K562 (cell line): ENCODE results near the gene MDC1. TPM values are rescaled to one million over a fixed set of nuclear protein-coding genes. Genes with fewer than 3 reads are reported as not detected.
A peak's percentile ranks its signal among the peaks of the same experiment; 100 is the strongest.

ENCODE experiments used
- HDAC6 ChIP-seq: IDR thresholded peaks from 2 replicates; pipeline ENCODE4 v1.6.1; 2012; ENCODE audit warnings: low read depth, mild to moderate bottlenecking, control low read depth, inconsistent platforms, low read length, moderate library complexity
- HEY1 ChIP-seq: fragments of 250-450 bp; sonication (Bioruptor Pico); IDR thresholded peaks from 2 replicates; pipeline ENCODE4 v1.5.0; 2020; ENCODE audit warnings: mild to moderate bottlenecking, moderate library complexity, borderline replicate concordance
- HOXB6 ChIP-seq: fragments of 250-450 bp; sonication (Bioruptor Pico); IDR thresholded peaks from 2 replicates; pipeline ENCODE4 v1.5.1; 2022; ENCODE audit warnings: mild to moderate bottlenecking, borderline replicate concordance
- HSF4 ChIP-seq: fragments of 250-450 bp; sonication (Bioruptor Pico); IDR thresholded peaks from 2 replicates; pipeline ENCODE4 v2.1.2; 2022; ENCODE audit warnings: mild to moderate bottlenecking, moderate library complexity, borderline replicate concordance
- IRF2 ChIP-seq: sonication (generic); formaldehyde crosslinking; IDR thresholded peaks from 2 replicates; pipeline ENCODE4 v1.8.1; 2022; ENCODE audit warnings: mild to moderate bottlenecking, missing genetic modification reagents
- KLF16 ChIP-seq: IDR thresholded peaks from 2 replicates; pipeline ENCODE4 v1.6.1; 2016; ENCODE audit warnings: antibody characterized with exemption
- MYBL2 ChIP-seq, 2 experiments: fragments of 450-650 bp in 1 of 2; sonication (generic) in 1 of 2; formaldehyde crosslinking in 1 of 2; IDR thresholded peaks; 2 replicates each; pipeline versions ENCODE4 v1.6.1 to v1.8.1; 2017 to 2022; ENCODE audit warnings: borderline replicate concordance in 1 of 2, inconsistent platforms in 1 of 2, low read depth in 1 of 2, mild to moderate bottlenecking in 1 of 2, missing genetic modification reagents in 1 of 2, moderate library complexity in 1 of 2
- NCOR1 ChIP-seq: fragments of 450-650 bp; IDR thresholded peaks from 2 replicates; pipeline ENCODE4 v1.6.1; 2016; ENCODE audit warnings: mild to moderate bottlenecking, moderate library complexity
- NELFE ChIP-seq: IDR thresholded peaks from 2 replicates; pipeline ENCODE4 v1.6.1; 2011; ENCODE audit warnings: mild to moderate bottlenecking; ENCODE audit not compliant: insufficient read depth, insufficient read length
- PHB2 ChIP-seq: fragments of 450-650 bp; IDR thresholded peaks from 2 replicates; pipeline ENCODE4 v1.6.1; 2017; ENCODE audit warnings: low read depth
- POLR2A ChIP-seq: fragments of 450-650 bp; conservative IDR thresholded peaks from 2 replicates; pipeline ENCODE4 v1.6.1; 2016
- RERE ChIP-seq: sonication (generic); formaldehyde crosslinking; IDR thresholded peaks from 2 replicates; pipeline ENCODE4 v1.8.0; 2023; ENCODE audit warnings: missing genetic modification reagents, mild to moderate bottlenecking, borderline replicate concordance
- RNF2 ChIP-seq: sonication (generic); IDR thresholded peaks from 2 replicates; pipeline ENCODE4 v1.6.1; 2016
- SMAD4 ChIP-seq: fragments of 250-450 bp; sonication (Bioruptor Pico); conservative IDR thresholded peaks from 2 replicates; pipeline ENCODE4 v1.8.0; 2021; ENCODE audit warnings: inconsistent platforms, mild to moderate bottlenecking, moderate library complexity
- THRA ChIP-seq: fragments of 450-650 bp; IDR thresholded peaks from 2 replicates; pipeline ENCODE4 v1.6.1; 2017; ENCODE audit warnings: mild to moderate bottlenecking, moderate library complexity
- ZBTB12 ChIP-seq: fragments of 250-450 bp; sonication (Bioruptor Pico); IDR thresholded peaks from 2 replicates; pipeline ENCODE4 v1.4.0; 2020
- ZNF444 ChIP-seq: fragments of 250-450 bp; sonication (Bioruptor Pico); IDR thresholded peaks from 2 replicates; pipeline ENCODE4 v1.4.0; 2020; ENCODE audit warnings: mild to moderate bottlenecking, moderate library complexity
- ZNF561 ChIP-seq: fragments of 450-650 bp; formaldehyde crosslinking; conservative IDR thresholded peaks from 2 replicates; pipeline ENCODE4 v1.4.0; 2020; ENCODE audit warnings: mild to moderate bottlenecking, moderate library complexity
- polyA plus RNA-seq, 8 experiments: library from polyadenylated mRNA; depleted of rRNA in 4 of 8; stranded (reverse) in 5 of 8; unstranded in 3 of 8; fragments of >200 nt; fragmentation: Nextera tagmentation in 2 of 8; fragmentation: Illumina TruSeq in 1 of 8; extraction: Ambion mirVana in 2 of 8; extraction: Trizol in 1 of 8; gene quantifications; 2 replicates each; pipeline versions ENCODE4 v1.2.1 to v1.2.3, GENCODE V29; 2011 to 2014; ENCODE audit warnings: inconsistent platforms in 1 of 8, missing spikeins in 1 of 8
- total RNA-seq, 7 experiments: library from RNA; depleted of rRNA in 6 of 7; stranded (reverse); fragments of >200 nt in 6 of 7; fragmentation: Illumina TruSeq in 2 of 7; extraction: Trizol in 2 of 7; gene quantifications; 2 replicates each; pipeline versions ENCODE4 v1.2.1 to v1.2.3, GENCODE V29; 2011 to 2021; ENCODE audit warnings: low replicate concordance in 1 of 7

Gene MDC1
- total and polyA plus RNA-seq, 9 of the 15 experiments (the other 6 are each of a cell fraction or from before 2014, with no cell fraction given), result 8.2 to 114 (median 20.0) TPM

- TF ChIP-seq ZNF561 (peak; percentile 84), HOXB6 (CRISPR knock-in tag) (peak; percentile 40; the same call in 1 of the 2 replicates), NCOR1 (0 out of 2 replicates have a peak, but pooled peaks have one; percentile 8), HEY1 (CRISPR knock-in tag) (no peak), KLF16 (no peak), ZNF444 (peak; percentile 75; the same call in 1 of the 2 replicates), MYBL2 (IDR thresholded peaks at IDR 0.05; ENCODE audit: low read depth) (no peak), MYBL2 (CRISPR knock-in tag; IDR thresholded peaks at IDR 0.05; ENCODE audit: borderline replicate concordance) (no peak), ZBTB12 (CRISPR knock-in tag) (no peak), IRF2 (no peak), RERE (CRISPR knock-in tag) (0 out of 2 replicates have a peak, but pooled peaks have one; percentile 63), RNF2 (no peak; the same call in 1 of the 2 replicates), POLR2A (peak; percentile 77), NELFE (no peak), HDAC6 (no peak), HSF4 (CRISPR knock-in tag) (peak; percentile 67; the same call in 1 of the 2 replicates), THRA (no peak), SMAD4 (CRISPR knock-in tag) (no peak), PHB2 (no peak)
These were observed 4.3 kb upstream of the MDC1 start (continued) for GRCh38 chr6:30721198-30722024.
